HUES6 (cell line): ENCODE data around the gene LEMD2.

ENCODE experiments used
- H3K27ac ChIP-seq: 2 replicates; pipeline ENCODE4 v1.7.0; 2013; ENCODE audit warnings: low read depth, mild to moderate bottlenecking, low read length, inconsistent platforms
- H3K27me3 ChIP-seq: 2 replicates; pipeline ENCODE4 v1.6.1; 2013; ENCODE audit warnings: low read length; ENCODE audit not compliant: control insufficient read depth, insufficient read depth
- H3K36me3 ChIP-seq: 2 replicates; pipeline ENCODE4 v1.6.1; 2013; ENCODE audit warnings: low read length; ENCODE audit not compliant: control insufficient read depth, insufficient read depth
- H3K4me1 ChIP-seq: 2 replicates; pipeline ENCODE4 v1.6.1; 2013; ENCODE audit warnings: low read length; ENCODE audit not compliant: control insufficient read depth, insufficient read depth
- H3K4me3 ChIP-seq: 2 replicates; pipeline ENCODE4 v1.5.1; 2013; ENCODE audit warnings: low read depth, low read length
- H3K9ac ChIP-seq: one replicate; pipeline ENCODE4 v1.6.1; 2013; ENCODE audit warnings: mild to moderate bottlenecking, low read length
- H3K9me3 ChIP-seq: 2 replicates; pipeline ENCODE4 v1.6.1; 2013; ENCODE audit warnings: low read depth, low read length; ENCODE audit not compliant: control insufficient read depth, insufficient read depth

The LEMD2 gene

DNA sequence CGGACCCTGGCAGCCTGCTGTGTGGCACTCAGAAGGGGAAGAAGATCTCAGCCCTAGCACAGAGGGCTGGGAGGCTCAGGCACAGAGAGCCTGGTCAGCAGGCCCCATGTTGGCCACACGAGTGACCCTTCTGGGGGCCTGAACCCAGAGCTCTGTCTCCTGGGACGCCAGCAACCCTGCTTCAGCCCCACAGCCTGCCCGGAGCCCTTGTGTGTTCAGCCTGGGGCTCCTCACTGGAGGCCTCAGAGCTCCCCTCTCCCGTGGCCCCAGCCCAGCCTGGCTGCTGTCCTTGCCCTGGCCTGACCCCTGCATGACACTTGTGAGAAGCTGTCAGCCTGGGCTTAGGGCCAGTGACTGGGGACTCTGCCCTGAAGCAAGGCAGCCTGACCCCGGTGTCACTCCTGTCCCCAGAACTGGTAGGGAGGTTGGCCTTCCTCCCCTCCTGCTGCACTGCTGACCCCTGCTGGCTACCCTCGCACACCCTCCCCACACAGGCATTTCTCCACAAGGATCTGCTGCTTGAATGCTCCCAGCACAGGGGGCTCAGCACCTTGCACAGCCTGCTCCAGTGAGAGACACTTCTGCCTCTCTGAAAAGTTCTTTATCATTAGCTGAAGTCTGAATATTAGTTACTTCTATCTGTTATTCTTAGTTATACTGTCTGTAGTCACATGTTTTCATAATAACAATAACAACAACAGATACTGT, 26.9 kb downstream of the LEMD2 start:
- no peak overlapping the region for H3K4me3 ChIP-seq
- no peaks in the 10 kb centered on the region for H3K27me3 ChIP-seq
- peaks cover 3% of the 10 kb centered on the region; the same call in 1 of the 2 replicates for H3K9me3 ChIP-seq
- H3K4me1 ChIP-seq, result peaks cover 4% of the 10 kb centered on the region; the same call in 1 of the 2 replicates
- H3K9ac ChIP-seq, result no peak overlapping the region
- H3K27ac ChIP-seq, result no peak overlapping the region
- H3K36me3 ChIP-seq, result no peaks in the 10 kb centered on the region

DNA sequence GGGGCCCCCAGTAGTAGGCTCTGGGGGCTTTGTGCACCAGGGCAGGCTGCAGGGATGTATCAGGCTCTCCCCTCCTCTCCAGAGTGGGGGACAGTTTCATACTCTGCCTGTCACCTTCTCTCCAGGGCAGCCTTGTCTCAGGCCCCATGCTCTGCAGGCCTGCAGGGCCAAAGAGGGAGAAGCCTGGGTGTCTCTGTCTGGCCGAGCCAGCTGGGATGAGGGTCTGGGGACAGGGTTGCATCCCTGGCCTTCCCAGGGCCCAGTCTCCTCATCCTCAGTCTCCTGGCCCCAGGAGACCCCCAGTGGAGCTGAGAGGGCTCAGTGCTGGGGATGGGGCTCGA, 27.4 kb downstream of the LEMD2 start:
- Histone ChIP-seq H3K27me3 (no peaks in the 10 kb centered on the region), H3K36me3 (no peaks in the 10 kb centered on the region), H3K9ac (no peak overlapping the region), H3K27ac (no peak overlapping the region), H3K4me3 (no peak overlapping the region), H3K4me1 (peaks cover 4% of the 10 kb centered on the region; the same call in 1 of the 2 replicates), H3K9me3 (no peaks in the 10 kb centered on the region)

DNA sequence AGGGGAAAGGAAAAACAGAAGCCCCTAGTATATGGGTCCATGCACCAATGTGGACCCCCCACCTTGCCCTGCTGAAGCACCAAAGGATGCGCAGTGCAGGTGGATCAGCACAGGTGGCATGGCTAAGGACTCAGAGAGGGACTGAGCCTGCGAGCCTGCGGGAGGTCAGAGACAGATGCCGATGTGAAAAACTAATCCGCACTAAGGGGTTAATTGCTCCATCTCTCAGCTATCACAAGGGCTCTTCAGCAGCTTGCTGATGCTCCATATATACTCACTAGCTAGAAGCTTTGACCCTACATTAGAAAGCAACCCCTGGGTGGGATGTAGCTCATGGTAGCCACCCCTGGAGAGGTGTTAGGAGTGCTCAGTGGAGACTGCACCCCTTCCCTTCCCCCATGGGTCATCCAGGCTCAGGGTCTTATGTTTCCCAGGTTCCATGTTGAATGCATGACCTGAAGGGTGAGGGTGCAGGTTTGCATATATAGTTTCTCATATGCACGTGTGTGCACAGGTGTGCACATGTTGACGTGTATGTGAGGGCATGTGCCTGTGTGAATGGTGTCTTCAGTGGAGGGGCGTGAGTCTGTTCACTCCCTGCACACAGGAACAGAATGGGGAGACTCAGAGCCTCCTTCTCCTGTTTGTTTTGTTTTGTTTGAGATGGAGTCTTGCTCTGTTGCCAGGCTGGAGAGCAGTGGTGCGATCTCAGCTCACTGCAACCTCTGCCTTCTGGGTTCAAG, 28.9 kb downstream of the LEMD2 start:
- Histone ChIP-seq H3K36me3 (no peaks in the 10 kb centered on the region), H3K27me3 (no peaks in the 10 kb centered on the region), H3K27ac (no peak overlapping the region), H3K9ac (no peak overlapping the region), H3K4me1 (peaks cover 9% of the 10 kb centered on the region; the same call in 1 of the 2 replicates), H3K4me3 (no peak overlapping the region), H3K9me3 (no peaks in the 10 kb centered on the region)

DNA sequence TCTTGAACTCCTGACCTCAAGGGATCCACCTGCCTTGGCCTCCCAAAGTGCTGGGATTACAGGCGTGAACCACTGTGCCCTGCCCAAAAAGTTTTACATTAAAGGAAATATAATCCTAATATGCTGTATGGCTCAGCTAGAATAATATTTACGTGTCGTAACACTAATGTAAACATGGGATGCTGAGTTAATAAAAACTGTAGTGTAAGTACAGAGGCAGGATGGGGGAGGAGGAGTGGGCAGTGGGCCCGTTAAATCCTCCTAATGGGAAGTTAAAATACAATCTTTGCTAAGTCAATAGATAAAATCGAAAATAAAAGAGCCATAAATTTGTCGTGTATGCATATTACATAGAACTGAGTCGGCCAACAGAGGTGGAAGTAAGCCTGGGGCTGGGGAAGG, 30.1 kb downstream of the LEMD2 start:
- no peak overlapping the region for H3K9ac ChIP-seq
- H3K9me3 ChIP-seq, result no peaks in the 10 kb centered on the region
- H3K27ac ChIP-seq, result no peak overlapping the region
- no peaks in the 10 kb centered on the region for H3K36me3 ChIP-seq
- no peaks in the 10 kb centered on the region for H3K27me3 ChIP-seq
- peaks cover 11% of the 10 kb centered on the region; the same call in 1 of the 2 replicates for H3K4me1 ChIP-seq
- H3K4me3 ChIP-seq, result no peak overlapping the region

DNA sequence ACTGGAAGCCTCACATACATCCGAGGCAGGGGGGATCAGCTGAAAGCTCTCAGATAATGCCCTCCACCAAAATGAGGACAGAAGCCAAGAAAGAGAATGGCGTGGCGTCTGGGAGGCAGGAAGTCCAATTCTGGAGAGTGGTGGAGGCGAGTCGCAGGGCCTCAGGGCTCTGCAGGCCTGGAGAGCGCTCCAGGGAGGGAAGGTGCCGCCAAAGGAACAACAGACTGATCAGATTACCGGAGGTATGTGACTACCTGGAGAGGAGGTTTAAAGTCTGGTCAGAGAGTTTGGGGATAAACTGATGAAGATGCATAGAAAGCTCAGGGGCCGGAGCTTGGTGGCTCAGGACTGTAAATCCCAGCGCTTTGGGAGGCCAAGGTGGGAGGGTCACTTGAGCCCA, 31.0 kb downstream of the LEMD2 start:
- Histone ChIP-seq H3K36me3 (no peaks in the 10 kb centered on the region), H3K9me3 (no peaks in the 10 kb centered on the region), H3K9ac (no peak overlapping the region), H3K4me3 (no peak overlapping the region), H3K27ac (no peak overlapping the region), H3K27me3 (no peaks in the 10 kb centered on the region), H3K4me1 (peaks cover 11% of the 10 kb centered on the region; the same call in 1 of the 2 replicates)

DNA sequence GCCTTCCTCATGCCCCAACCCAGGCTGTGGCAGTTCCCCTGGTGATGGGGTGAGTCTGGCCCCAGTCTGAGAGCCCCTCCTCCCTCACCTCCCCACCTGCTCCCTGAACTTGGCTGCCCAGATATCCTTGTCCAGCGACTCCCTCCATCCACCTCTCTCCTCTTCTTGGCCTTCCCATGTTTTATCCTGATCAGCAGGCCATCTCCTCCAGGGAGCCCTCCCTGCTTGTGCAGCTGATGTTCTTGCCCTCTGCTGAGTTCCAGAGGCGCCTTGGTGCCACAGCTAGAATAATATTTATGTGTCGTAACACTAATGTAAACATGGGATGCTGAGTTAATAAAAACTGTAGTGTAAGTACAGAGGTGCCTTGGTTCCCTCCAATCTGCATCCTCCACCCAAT, 31.8 kb downstream of the LEMD2 start:
- H3K9ac ChIP-seq, result no peak overlapping the region
- H3K27me3 ChIP-seq, result no peaks in the 10 kb centered on the region
- no peak overlapping the region for H3K4me3 ChIP-seq
- H3K9me3 ChIP-seq, result no peaks in the 10 kb centered on the region
- no peak overlapping the region for H3K27ac ChIP-seq
- no peaks in the 10 kb centered on the region for H3K36me3 ChIP-seq
- H3K4me1 ChIP-seq, result peaks cover 12% of the 10 kb centered on the region; the same call in 1 of the 2 replicates

DNA sequence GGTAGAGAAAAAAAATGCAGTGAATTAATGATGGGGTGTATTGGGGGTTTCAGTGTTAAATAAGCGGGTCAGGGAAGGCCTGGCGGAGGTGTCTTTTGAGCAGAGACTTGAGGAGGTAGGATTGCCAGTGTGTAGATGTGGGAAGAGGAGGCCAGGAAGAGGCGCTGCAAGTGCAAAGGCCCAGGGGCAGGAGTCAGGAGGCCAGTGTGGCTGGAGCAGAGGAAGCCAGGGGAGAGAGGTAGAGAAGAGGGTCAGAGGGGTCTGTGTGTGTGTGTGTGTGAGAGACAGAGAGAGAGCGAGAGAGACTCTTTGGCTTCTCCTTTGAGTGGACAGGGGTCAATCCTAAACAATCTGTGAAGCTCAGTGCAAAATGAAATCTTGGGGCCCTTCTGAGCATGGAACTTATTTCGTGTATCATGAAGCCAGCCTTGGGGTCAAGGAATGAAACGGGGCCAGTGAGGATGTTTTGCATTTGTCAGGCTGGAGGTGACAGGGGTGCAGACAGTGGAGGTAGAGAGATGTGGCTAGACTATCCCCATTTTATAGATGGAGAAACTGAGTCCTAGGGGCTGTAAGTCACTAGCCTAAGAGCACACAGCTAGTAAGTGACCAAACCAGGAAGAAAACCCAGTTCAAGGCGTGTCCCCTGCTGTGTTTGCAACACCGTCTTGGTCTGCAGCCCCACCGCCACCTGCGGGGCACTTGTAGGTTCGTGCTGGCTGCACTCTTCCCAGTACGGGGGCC, 32.5 kb downstream of the LEMD2 start:
- H3K27me3 ChIP-seq, result no peaks in the 10 kb centered on the region
- no peaks in the 10 kb centered on the region for H3K9me3 ChIP-seq
- no peak overlapping the region for H3K9ac ChIP-seq
- no peak overlapping the region for H3K4me3 ChIP-seq
- no peaks in the 10 kb centered on the region for H3K36me3 ChIP-seq
- no peak overlapping the region for H3K27ac ChIP-seq
- peaks cover 13% of the 10 kb centered on the region; the same call in 1 of the 2 replicates for H3K4me1 ChIP-seq

DNA sequence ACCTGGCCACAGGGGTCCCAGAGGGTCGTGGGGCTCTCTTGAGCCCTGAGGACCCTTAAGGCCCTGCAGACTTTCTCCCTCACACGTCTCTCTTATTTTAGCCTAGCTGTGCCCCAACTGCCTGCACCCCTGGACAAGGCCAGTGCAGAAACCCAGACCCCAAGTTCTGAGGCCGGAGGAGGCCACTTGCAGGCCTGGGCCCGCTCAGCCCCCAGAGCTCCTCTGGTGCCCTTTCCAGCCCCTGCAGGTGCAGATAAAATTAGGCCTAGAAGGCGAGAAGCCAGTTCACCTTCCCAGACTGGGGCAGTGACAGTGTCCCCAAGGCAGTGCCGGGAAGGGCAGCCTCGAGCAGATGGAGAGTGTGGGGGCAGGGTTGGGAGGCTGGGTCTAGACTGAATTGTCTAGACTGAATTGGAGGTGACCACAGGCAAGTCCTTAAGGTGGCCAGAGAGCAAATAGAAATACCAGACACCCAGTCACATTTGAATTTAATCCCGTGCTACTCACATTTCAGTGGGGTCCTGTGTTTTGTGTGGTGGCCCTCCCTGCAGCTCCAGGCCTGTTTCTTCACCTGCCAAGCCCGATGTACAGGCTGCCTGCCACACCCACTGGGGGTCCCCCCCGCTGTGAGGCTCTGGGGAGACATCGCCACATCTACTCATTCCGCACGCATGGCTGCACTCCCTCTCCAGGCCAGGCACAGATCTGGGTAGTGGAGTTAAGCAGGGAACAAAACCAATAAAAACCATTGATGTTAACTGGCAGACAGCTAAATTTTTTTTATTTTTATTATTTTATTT, 33.7 kb downstream of the LEMD2 start:
- no peaks in the 10 kb centered on the region for H3K27me3 ChIP-seq
- H3K36me3 ChIP-seq, result no peaks in the 10 kb centered on the region
- H3K4me1 ChIP-seq, result peaks cover 21% of the 10 kb centered on the region; the same call in 1 of the 2 replicates
- H3K9me3 ChIP-seq, result no peaks in the 10 kb centered on the region
- H3K27ac ChIP-seq, result no peak overlapping the region
- no peak overlapping the region for H3K9ac ChIP-seq
- no peak overlapping the region for H3K4me3 ChIP-seq

DNA sequence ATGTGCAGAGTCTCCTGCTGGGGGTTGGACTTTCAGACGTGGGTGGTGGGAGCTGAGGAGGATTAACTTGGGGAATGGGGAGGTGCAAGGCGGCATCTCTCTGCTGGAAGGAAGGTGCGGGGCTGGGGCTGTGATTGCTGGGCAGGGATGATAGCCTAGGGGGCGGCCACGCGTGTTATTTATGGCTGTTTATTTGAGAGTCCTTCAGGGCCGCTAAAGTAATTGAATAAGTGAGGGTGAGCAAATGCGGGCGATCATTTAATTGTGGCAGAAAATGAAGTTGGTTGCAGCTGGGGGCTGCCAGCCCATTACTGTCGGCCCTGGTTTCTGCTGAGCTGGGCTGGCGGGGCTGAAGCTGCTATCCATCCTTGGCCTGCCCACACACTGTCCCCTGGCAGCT, 34.7 kb downstream of the LEMD2 start:
- no peak overlapping the region for H3K4me3 ChIP-seq
- H3K27ac ChIP-seq, result no peak overlapping the region
- H3K36me3 ChIP-seq, result no peaks in the 10 kb centered on the region
- no peaks in the 10 kb centered on the region for H3K9me3 ChIP-seq
- H3K9ac ChIP-seq, result no peak overlapping the region
- no peaks in the 10 kb centered on the region for H3K27me3 ChIP-seq
- H3K4me1 ChIP-seq, result peaks cover 21% of the 10 kb centered on the region; the same call in 1 of the 2 replicates

DNA sequence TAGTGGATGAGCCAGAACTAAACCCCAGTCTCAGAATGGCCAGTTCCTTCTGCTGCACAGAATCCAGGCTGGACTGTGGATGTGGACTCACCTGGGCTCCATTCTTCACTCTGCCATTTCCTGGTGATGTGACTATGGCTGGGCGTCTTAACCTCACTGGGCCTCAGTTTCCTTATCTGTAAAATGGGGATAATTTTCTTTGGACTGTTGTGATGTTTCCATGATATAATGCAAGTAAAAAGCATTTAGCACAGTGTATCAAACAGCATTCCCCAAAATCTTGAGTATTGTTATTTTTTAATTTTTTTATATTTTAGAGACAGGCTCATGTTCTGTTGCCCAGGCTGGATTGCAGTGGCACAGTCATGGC, 36.3 kb downstream of the LEMD2 start:
- H3K36me3 ChIP-seq, result no peaks in the 10 kb centered on the region
- no peak overlapping the region for H3K4me3 ChIP-seq
- H3K4me1 ChIP-seq, result peaks cover 31% of the 10 kb centered on the region; the same call in 1 of the 2 replicates
- no peaks in the 10 kb centered on the region for H3K9me3 ChIP-seq
- H3K27me3 ChIP-seq, result no peaks in the 10 kb centered on the region
- no peak overlapping the region for H3K9ac ChIP-seq
- no peak overlapping the region for H3K27ac ChIP-seq
